ENCODE measurements around the gene FNTB.

The FNTB gene

DNA sequence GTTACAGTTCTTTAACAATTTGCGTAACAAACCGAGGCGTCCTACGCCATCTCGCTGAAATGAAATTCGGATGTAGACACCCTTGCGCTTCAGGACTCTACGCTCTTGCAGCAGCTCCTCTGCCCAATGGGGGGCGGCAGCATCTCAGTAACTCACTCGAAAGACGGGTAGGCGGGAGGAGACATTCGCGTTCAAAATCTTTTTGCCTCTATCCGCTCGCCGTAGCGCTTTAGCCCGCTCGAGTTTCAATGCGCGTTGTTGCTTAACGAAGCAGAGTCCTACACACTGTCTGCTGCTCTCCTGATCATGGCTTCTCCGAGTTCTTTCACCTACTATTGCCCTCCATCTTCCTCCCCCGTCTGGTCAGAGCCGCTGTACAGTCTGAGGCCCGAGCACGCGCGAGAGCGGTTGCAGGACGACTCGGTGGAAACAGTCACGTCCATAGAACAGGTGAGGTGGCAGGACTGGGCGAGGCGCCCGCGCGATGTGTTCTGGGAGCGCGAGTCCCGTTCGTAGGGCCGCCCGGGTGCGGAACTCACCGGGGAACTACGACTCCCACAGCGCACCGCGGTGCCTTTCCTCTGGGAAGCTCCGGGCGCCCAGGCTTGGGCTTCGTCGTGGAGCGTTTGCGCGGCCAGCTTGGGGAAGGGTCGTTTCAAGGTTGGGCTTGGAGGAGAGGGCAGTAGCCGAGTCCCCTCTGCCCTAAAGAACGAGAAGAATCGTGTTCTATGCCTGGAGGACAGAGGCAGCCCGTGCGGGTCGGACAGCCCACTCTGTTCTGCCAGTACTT, at the start of gene FNTB:
FNTB (plus strand) TSS at position 248 of the 790 bp plus-strand sequence; CDS start at position 307, 59 bp downstream.
- peak within 1 kb of the TSS; percentile 80 for H3K9ac ChIP-seq (ENCODE audit: low read length)
- H3K27me3 ChIP-seq (ENCODE audit: control insufficient read depth, insufficient read depth, low read length): peaks cover 12% of the 10 kb centered on the region
- H3K27ac ChIP-seq (ENCODE audit: low read depth, low read length): peak within 1 kb of the TSS; percentile 15; the same call in 1 of the 2 replicates
- H3K4me1 ChIP-seq (ENCODE audit: control insufficient read depth, insufficient read depth, low read length): 0 out of 2 replicates have a peak, but pooled peaks cover 5% of the 10 kb centered on the region
- no peaks in the 10 kb centered on the region for H3K36me3 ChIP-seq (ENCODE audit: control insufficient read depth, insufficient read depth, low read length)
- no peaks in the 10 kb centered on the region for H3K9me3 ChIP-seq (ENCODE audit: control insufficient read depth, insufficient read depth, low read depth, low read length)
- H3K4me3 ChIP-seq (ENCODE audit: low read depth, low read length): peak within 1 kb of the TSS; percentile 82

GRCh38 chr14:64937171-64937820, 49.4 kb upstream of the FNTB start:
- Histone ChIP-seq H3K4me1 (ENCODE audit: control insufficient read depth, insufficient read depth, low read length) (peaks cover 1% of the 10 kb centered on the region; the same call in 1 of the 2 replicates), H3K36me3 (ENCODE audit: control insufficient read depth, insufficient read depth, low read length) (peaks cover 17% of the 10 kb centered on the region), H3K27ac (ENCODE audit: low read depth, low read length) (no peak overlapping the region), H3K9ac (ENCODE audit: low read length) (no peak overlapping the region), H3K4me3 (ENCODE audit: low read depth, low read length) (no peak overlapping the region), H3K27me3 (ENCODE audit: control insufficient read depth, insufficient read depth, low read length) (no peaks in the 10 kb centered on the region), H3K9me3 (ENCODE audit: control insufficient read depth, insufficient read depth, low read depth, low read length) (no peaks in the 10 kb centered on the region)

GRCh38 chr14:64937821-64938193, 48.9 kb upstream of the FNTB start:
- peaks cover 7% of the 10 kb centered on the region for H3K4me1 ChIP-seq (ENCODE audit: control insufficient read depth, insufficient read depth, low read length)
- no peak overlapping the region for H3K9ac ChIP-seq (ENCODE audit: low read length)
- H3K36me3 ChIP-seq (ENCODE audit: control insufficient read depth, insufficient read depth, low read length): peaks cover 14% of the 10 kb centered on the region

GRCh38 chr14:64938972-64939816, 47.5 kb upstream of the FNTB start:
- no peak overlapping the region for H3K27ac ChIP-seq (ENCODE audit: low read depth, low read length)
- H3K4me3 ChIP-seq (ENCODE audit: low read depth, low read length): no peak overlapping the region
- no peaks in the 10 kb centered on the region for H3K27me3 ChIP-seq (ENCODE audit: control insufficient read depth, insufficient read depth, low read length)
- H3K9ac ChIP-seq (ENCODE audit: low read length): no peak overlapping the region
- peaks cover 3% of the 10 kb centered on the region; the same call in 1 of the 2 replicates for H3K36me3 ChIP-seq (ENCODE audit: control insufficient read depth, insufficient read depth, low read length)
- H3K9me3 ChIP-seq (ENCODE audit: control insufficient read depth, insufficient read depth, low read depth, low read length): no peaks in the 10 kb centered on the region
- H3K4me1 ChIP-seq (ENCODE audit: control insufficient read depth, insufficient read depth, low read length): peaks cover 20% of the 10 kb centered on the region

More at GRCh38 chr14:64937821-64938193, 48.9 kb upstream of the FNTB start:
- Histone ChIP-seq H3K27ac (ENCODE audit: low read depth, low read length) (no peak overlapping the region), H3K27me3 (ENCODE audit: control insufficient read depth, insufficient read depth, low read length) (no peaks in the 10 kb centered on the region), H3K4me3 (ENCODE audit: low read depth, low read length) (no peak overlapping the region), H3K9me3 (ENCODE audit: control insufficient read depth, insufficient read depth, low read depth, low read length) (no peaks in the 10 kb centered on the region)

- Histone ChIP-seq H3K27ac (ENCODE audit: low read depth, low read length) (no peak overlapping the region), H3K9ac (ENCODE audit: low read length) (no peak overlapping the region), H3K36me3 (ENCODE audit: control insufficient read depth, insufficient read depth, low read length) (no peaks in the 10 kb centered on the region; the same call in 1 of the 2 replicates), H3K27me3 (ENCODE audit: control insufficient read depth, insufficient read depth, low read length) (no peaks in the 10 kb centered on the region), H3K4me1 (ENCODE audit: control insufficient read depth, insufficient read depth, low read length) (peaks cover 23% of the 10 kb centered on the region), H3K4me3 (ENCODE audit: low read depth, low read length) (no peak overlapping the region), H3K9me3 (ENCODE audit: control insufficient read depth, insufficient read depth, low read depth, low read length) (no peaks in the 10 kb centered on the region)
Observed at GRCh38 chr14:64939817-64940190, 46.9 kb upstream of the FNTB start.

GRCh38 chr14:64940336-64940910, 46.3 kb upstream of the FNTB start:
- H3K9ac ChIP-seq (ENCODE audit: low read length): no peak overlapping the region
- H3K27ac ChIP-seq (ENCODE audit: low read depth, low read length): no peak overlapping the region

GRCh38 chr14:64942531-64943111, 44.1 kb upstream of the FNTB start, which contains the start of gene GPX2:
Gene GPX2 (minus strand): TSS chr14:64942745. CDS start chr14:64942726, 19 bp downstream.
- no peaks in the 10 kb centered on the region for H3K9me3 ChIP-seq (ENCODE audit: control insufficient read depth, insufficient read depth, low read depth, low read length)
- H3K27me3 ChIP-seq (ENCODE audit: control insufficient read depth, insufficient read depth, low read length): no peaks in the 10 kb centered on the region
- no peak within 1 kb of the TSS for H3K4me3 ChIP-seq (ENCODE audit: low read depth, low read length)
- no peak within 1 kb of the TSS for H3K27ac ChIP-seq (ENCODE audit: low read depth, low read length)
- H3K36me3 ChIP-seq (ENCODE audit: control insufficient read depth, insufficient read depth, low read length): peaks cover 5% of the 10 kb centered on the region
- H3K9ac ChIP-seq (ENCODE audit: low read length): no peak within 1 kb of the TSS
- H3K4me1 ChIP-seq (ENCODE audit: control insufficient read depth, insufficient read depth, low read length): peaks cover 23% of the 10 kb centered on the region

More at GRCh38 chr14:64940336-64940910, 46.3 kb upstream of the FNTB start:
- Histone ChIP-seq H3K4me1 (ENCODE audit: control insufficient read depth, insufficient read depth, low read length) (peaks cover 23% of the 10 kb centered on the region), H3K4me3 (ENCODE audit: low read depth, low read length) (no peak overlapping the region), H3K9me3 (ENCODE audit: control insufficient read depth, insufficient read depth, low read depth, low read length) (no peaks in the 10 kb centered on the region), H3K27me3 (ENCODE audit: control insufficient read depth, insufficient read depth, low read length) (no peaks in the 10 kb centered on the region), H3K36me3 (ENCODE audit: control insufficient read depth, insufficient read depth, low read length) (no peaks in the 10 kb centered on the region; the same call in none of the 2 replicates)

DNA sequence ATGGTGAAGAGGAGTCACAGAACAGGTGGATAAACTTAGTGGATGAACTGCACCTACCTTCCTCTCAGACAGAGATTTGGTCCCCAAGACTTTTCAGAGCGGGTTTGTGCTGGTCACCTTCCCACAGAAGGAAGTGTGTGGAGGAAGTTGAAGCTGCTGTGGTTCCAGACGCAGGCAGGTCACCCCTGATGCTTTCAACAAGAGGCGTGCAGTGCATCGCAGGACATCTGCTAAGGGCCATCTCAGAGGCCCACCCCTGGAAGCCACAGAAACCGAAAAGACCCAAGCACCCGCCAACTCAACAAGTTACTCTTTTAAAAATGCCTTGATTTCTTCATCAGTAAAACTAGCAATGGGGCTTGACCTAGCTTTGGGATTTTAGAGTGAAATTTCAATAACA, 43.1 kb upstream of the FNTB start:
- H3K4me1 ChIP-seq (ENCODE audit: control insufficient read depth, insufficient read depth, low read length): peaks cover 23% of the 10 kb centered on the region

DNA sequence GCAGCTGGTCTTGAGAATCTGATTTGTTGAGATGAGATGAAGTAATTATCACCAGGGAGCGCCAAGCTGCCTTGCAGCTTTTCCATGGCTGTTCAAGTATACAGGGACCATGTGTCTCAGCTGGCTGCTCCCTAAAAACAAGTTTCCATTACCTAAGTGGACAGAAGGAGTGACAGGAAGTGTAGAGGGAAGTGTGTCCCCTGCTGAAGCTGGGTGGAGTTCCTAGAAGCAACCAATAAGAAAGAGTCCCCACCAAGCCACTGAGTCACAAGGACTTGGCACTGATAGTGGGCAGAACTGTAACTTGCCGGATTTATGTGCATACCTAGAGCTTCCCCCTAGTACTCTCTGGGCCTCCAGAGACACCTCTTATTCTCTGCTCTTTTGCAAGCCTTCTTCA, 42.7 kb upstream of the FNTB start:
- Histone ChIP-seq H3K36me3 (ENCODE audit: control insufficient read depth, insufficient read depth, low read length) (peaks cover 19% of the 10 kb centered on the region), H3K9me3 (ENCODE audit: control insufficient read depth, insufficient read depth, low read depth, low read length) (no peaks in the 10 kb centered on the region), H3K27me3 (ENCODE audit: control insufficient read depth, insufficient read depth, low read length) (no peaks in the 10 kb centered on the region), H3K9ac (ENCODE audit: low read length) (no peak overlapping the region), H3K4me1 (ENCODE audit: control insufficient read depth, insufficient read depth, low read length) (peaks cover 23% of the 10 kb centered on the region), H3K27ac (ENCODE audit: low read depth, low read length) (no peak overlapping the region), H3K4me3 (ENCODE audit: low read depth, low read length) (no peak overlapping the region)

More for the DNA sequence above, 43.1 kb upstream of the FNTB start:
- no peaks in the 10 kb centered on the region for H3K27me3 ChIP-seq (ENCODE audit: control insufficient read depth, insufficient read depth, low read length)
- no peaks in the 10 kb centered on the region for H3K9me3 ChIP-seq (ENCODE audit: control insufficient read depth, insufficient read depth, low read depth, low read length)
- H3K4me3 ChIP-seq (ENCODE audit: low read depth, low read length): no peak overlapping the region
- H3K9ac ChIP-seq (ENCODE audit: low read length): no peak overlapping the region
- no peak overlapping the region for H3K27ac ChIP-seq (ENCODE audit: low read depth, low read length)
- peaks cover 14% of the 10 kb centered on the region for H3K36me3 ChIP-seq (ENCODE audit: control insufficient read depth, insufficient read depth, low read length)

DNA sequence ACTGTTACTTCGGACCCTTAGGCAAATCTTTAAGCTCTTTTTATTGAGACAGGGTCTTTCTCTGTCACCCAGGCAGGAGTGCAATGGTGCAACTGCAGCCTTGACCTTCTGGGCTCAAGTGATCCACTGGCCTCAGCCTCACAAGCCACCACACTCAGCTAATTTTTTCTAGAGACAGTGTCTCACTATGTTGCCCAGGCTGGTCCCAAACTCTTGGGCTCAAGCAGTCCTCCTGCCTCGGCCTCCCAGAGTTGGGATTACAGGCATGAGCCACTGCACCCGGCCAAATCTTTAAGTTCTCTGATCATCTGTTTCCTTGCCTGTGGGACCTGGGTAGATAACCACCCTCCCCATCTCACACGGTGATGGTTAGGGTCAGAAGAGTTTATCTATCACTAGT, 41.8 kb upstream of the FNTB start:
- Histone ChIP-seq H3K27ac (ENCODE audit: low read depth, low read length) (no peak overlapping the region), H3K9me3 (ENCODE audit: control insufficient read depth, insufficient read depth, low read depth, low read length) (no peaks in the 10 kb centered on the region), H3K4me3 (ENCODE audit: low read depth, low read length) (no peak overlapping the region), H3K4me1 (ENCODE audit: control insufficient read depth, insufficient read depth, low read length) (peaks cover 23% of the 10 kb centered on the region), H3K36me3 (ENCODE audit: control insufficient read depth, insufficient read depth, low read length) (peaks cover 23% of the 10 kb centered on the region), H3K9ac (ENCODE audit: low read length) (no peak overlapping the region), H3K27me3 (ENCODE audit: control insufficient read depth, insufficient read depth, low read length) (no peaks in the 10 kb centered on the region)

All from HUES6 (cell line).